Measurements from ENCODE around the gene NFATC1. TPM values are rescaled to one million over a fixed set of nuclear protein-coding genes. Genes with fewer than 3 reads are reported as not detected.

NFATC1 gene
- total RNA-seq, 6 donors from 2014 or later = 13.6 to 39.5 (median 20.3) TPM

- Histone ChIP-seq H3K27me3 (no peaks in the 10 kb centered on the region), H3K4me3 (no peak overlapping the region), H3K36me3 (peaks cover 0 to 30% (median 12%) of the 10 kb centered on the region in 4 donors), H3K9me3 (no peaks in the 10 kb centered on the region), H3K27ac (no peak overlapping the region), H3K4me1 (no peaks in the 10 kb centered on the region)
- TF ChIP-seq CTCF (IDR thresholded peaks at IDR 0.05) (no peak), POLR2AphosphoS5 (IDR thresholded peaks at IDR 0.05) (no peak), POLR2A (IDR thresholded peaks at IDR 0.05) (no peak), EP300 (IDR thresholded peaks at IDR 0.05) (no peak)
- DNase-seq (no peak), ATAC-seq (ENCODE audit: low FRiP score in 2 of 2) (no peak)
- WGBS, 2 donors = 93 to 95% methylated on average over 16 of the region's 16 CpGs
Observed at GRCh38 chr18:79439628-79440023, 43.9 kb downstream of the NFATC1 start.

GRCh38 chr18:79440316-79441110 is 44.8 kb downstream of the NFATC1 start:
- ATAC-seq (ENCODE audit: low FRiP score in 2 of 2) = peak in 1 of 2 donors; percentile 38

GRCh38 chr18:79441420-79441819 is 45.7 kb downstream of the NFATC1 start:
- no peaks in the 10 kb centered on the region for H3K4me1 ChIP-seq
- TF ChIP-seq POLR2A (IDR thresholded peaks at IDR 0.05) = no peak
- no peak for TF ChIP-seq EP300 (IDR thresholded peaks at IDR 0.05)
- TF ChIP-seq CTCF (IDR thresholded peaks at IDR 0.05) = no peak
- TF ChIP-seq POLR2AphosphoS5 (IDR thresholded peaks at IDR 0.05) = no peak
- no peak overlapping the region for H3K4me3 ChIP-seq
- no peaks in the 10 kb centered on the region for H3K27me3 ChIP-seq
- H3K27ac ChIP-seq = no peak overlapping the region
- H3K36me3 ChIP-seq = peaks cover 0 to 26% (median 8%) of the 10 kb centered on the region in 4 donors
- WGBS, 2 donors = 94 to 96% methylated on average over 9 to 14 of the region's 16 CpGs
- no peaks in the 10 kb centered on the region for H3K9me3 ChIP-seq
- DNase-seq (peak in 1 of 2 donors; percentile 74), ATAC-seq (ENCODE audit: low FRiP score in 2 of 2) (no peak)

More at GRCh38 chr18:79440316-79441110, 44.8 kb downstream of the NFATC1 start:
- Histone ChIP-seq H3K4me1 (no peaks in the 10 kb centered on the region), H3K4me3 (no peak overlapping the region), H3K9me3 (no peaks in the 10 kb centered on the region), H3K36me3 (peaks cover 0 to 26% (median 9%) of the 10 kb centered on the region in 4 donors), H3K27ac (no peak overlapping the region), H3K27me3 (no peaks in the 10 kb centered on the region)
- DNase-seq = peak in 1 of 2 donors; percentile 85
- TF ChIP-seq POLR2AphosphoS5 (IDR thresholded peaks at IDR 0.05) = no peak
- TF ChIP-seq CTCF (IDR thresholded peaks at IDR 0.05) = no peak
- no peak for TF ChIP-seq EP300 (IDR thresholded peaks at IDR 0.05)
- TF ChIP-seq POLR2A (IDR thresholded peaks at IDR 0.05) = no peak
- 94 to 100% methylated on average over 1 to 23 of the region's 31 CpGs for WGBS, 2 donors

- DNase-seq (peak in 1 of 2 donors; percentile 82), ATAC-seq (ENCODE audit: low FRiP score in 2 of 2) (peak in 1 of 2 donors; percentile 13)
- H3K4me1 ChIP-seq = no peaks in the 10 kb centered on the region
- no peaks in the 10 kb centered on the region for H3K27me3 ChIP-seq
- H3K4me3 ChIP-seq = no peak overlapping the region
- TF ChIP-seq EP300 (IDR thresholded peaks at IDR 0.05) (no peak), POLR2A (IDR thresholded peaks at IDR 0.05) (no peak), POLR2AphosphoS5 (IDR thresholded peaks at IDR 0.05) (no peak), CTCF (IDR thresholded peaks at IDR 0.05) (no peak)
- no peak overlapping the region for H3K27ac ChIP-seq
- 89% methylated on average over 12 to 26 of the region's 29 CpGs for WGBS, 2 donors
- peaks cover 0 to 21% (median 8%) of the 10 kb centered on the region in 4 donors for H3K36me3 ChIP-seq
- no peaks in the 10 kb centered on the region for H3K9me3 ChIP-seq
Observed at GRCh38 chr18:79442508-79443221, 46.9 kb downstream of the NFATC1 start.
